Chondrocyte (in vitro differentiated cells): Measurements from ENCODE around the gene MEX3B. TPM values are rescaled to one million over a fixed set of nuclear protein-coding genes. Genes with fewer than 3 reads are reported as not detected.

ENCODE experiments used
- DNase-seq: peaks from one replicate; pipeline ENCODE4 v3.0.0; 2021; ENCODE audit warnings: mixed read lengths, low spot score
- H3K27ac Mint-ChIP-seq: one replicate; pipeline ENCODE4 v1.8.0; 2021; ENCODE audit warnings: mild to moderate bottlenecking, moderate library complexity, mixed read lengths; ENCODE audit not compliant: unreplicated experiment
- H3K27me3 Mint-ChIP-seq: 2 replicates; pipeline ENCODE4 v1.8.0; 2021; ENCODE audit warnings: low read depth, mixed read lengths
- H3K36me3 Mint-ChIP-seq: 2 replicates; pipeline ENCODE4 v1.8.0; 2021; ENCODE audit warnings: low read depth, mixed read lengths
- H3K4me1 Mint-ChIP-seq: 2 replicates; pipeline ENCODE4 v1.8.0; 2021; ENCODE audit warnings: low read depth, mild to moderate bottlenecking, mixed read lengths
- H3K4me3 Mint-ChIP-seq: one replicate; pipeline ENCODE4 v1.8.0; 2021; ENCODE audit warnings: mild to moderate bottlenecking, moderate library complexity, mixed read lengths; ENCODE audit not compliant: unreplicated experiment
- H3K9me3 Mint-ChIP-seq: 2 replicates; pipeline ENCODE4 v1.8.0; 2021; ENCODE audit warnings: low read depth, mixed read lengths
- CTCF ChIP-seq: fragments of 200-600 bp; sonication (generic); IDR thresholded peaks from 2 replicates; pipeline ENCODE4 v1.5.0; 2021; ENCODE audit warnings: antibody characterized with exemption, mild to moderate bottlenecking, moderate library complexity
- total RNA-seq: library from RNA; stranded (reverse); gene quantifications from 3 replicates; pipeline ENCODE4 v1.2.1, GENCODE V29; 2021

Gene MEX3B
- total RNA-seq, 1 donor from 2014 or later: 52.7 TPM

- H3K4me3 Mint-ChIP-seq: no peak overlapping the region
- peaks cover 3% of the 10 kb centered on the region for H3K36me3 Mint-ChIP-seq
- no peak for DNase-seq
- TF ChIP-seq CTCF: no peak
- H3K27me3 Mint-ChIP-seq: no peaks in the 10 kb centered on the region
- no peak overlapping the region for H3K27ac Mint-ChIP-seq
- peaks cover 4% of the 10 kb centered on the region for H3K9me3 Mint-ChIP-seq
- H3K4me1 Mint-ChIP-seq: peaks cover 10% of the 10 kb centered on the region
These were observed 25.0 kb downstream of the MEX3B start for GRCh38 chr15:82020625-82021394.

- Mint-ChIP-seq H3K4me1 (peaks cover 10% of the 10 kb centered on the region), H3K36me3 (no peaks in the 10 kb centered on the region), H3K27me3 (no peaks in the 10 kb centered on the region), H3K27ac (no peak overlapping the region), H3K9me3 (no peaks in the 10 kb centered on the region), H3K4me3 (no peak overlapping the region)
- no peak for DNase-seq
- TF ChIP-seq CTCF: no peak
These were observed 27.6 kb downstream of the MEX3B start for GRCh38 chr15:82018201-82018600.

- Mint-ChIP-seq H3K9me3 (no peaks in the 10 kb centered on the region), H3K4me1 (peaks cover 10% of the 10 kb centered on the region), H3K27ac (no peak overlapping the region), H3K36me3 (no peaks in the 10 kb centered on the region), H3K27me3 (no peaks in the 10 kb centered on the region), H3K4me3 (no peak overlapping the region)
- no peak for TF ChIP-seq CTCF
- DNase-seq: no peak
These were observed 28.2 kb downstream of the MEX3B start for GRCh38 chr15:82017656-82018055.

GRCh38 chr15:82014989-82015388, 30.8 kb downstream of the MEX3B start:
- Mint-ChIP-seq H3K27ac (no peak overlapping the region), H3K27me3 (no peaks in the 10 kb centered on the region), H3K4me1 (no peaks in the 10 kb centered on the region), H3K4me3 (no peak overlapping the region), H3K36me3 (no peaks in the 10 kb centered on the region), H3K9me3 (peaks cover 4% of the 10 kb centered on the region)
- DNase-seq: no peak
- no peak for TF ChIP-seq CTCF

GRCh38 chr15:82012908-82013307, 32.9 kb downstream of the MEX3B start:
- no peak overlapping the region for H3K4me3 Mint-ChIP-seq
- H3K9me3 Mint-ChIP-seq: peaks cover 4% of the 10 kb centered on the region

More at GRCh38 chr15:82012908-82013307, 32.9 kb downstream of the MEX3B start:
- no peak for DNase-seq
- H3K27me3 Mint-ChIP-seq: no peaks in the 10 kb centered on the region
- no peak for TF ChIP-seq CTCF
- H3K4me1 Mint-ChIP-seq: no peaks in the 10 kb centered on the region
- no peak overlapping the region for H3K27ac Mint-ChIP-seq
- H3K36me3 Mint-ChIP-seq: no peaks in the 10 kb centered on the region
